ENCODE measurements around the gene UGP2.

UGP2 gene

GRCh38 chr2:63865159-63865799, 23.6 kb downstream of the UGP2 start:
- no peak for DNase-seq (ENCODE audit: low read depth)

DNA sequence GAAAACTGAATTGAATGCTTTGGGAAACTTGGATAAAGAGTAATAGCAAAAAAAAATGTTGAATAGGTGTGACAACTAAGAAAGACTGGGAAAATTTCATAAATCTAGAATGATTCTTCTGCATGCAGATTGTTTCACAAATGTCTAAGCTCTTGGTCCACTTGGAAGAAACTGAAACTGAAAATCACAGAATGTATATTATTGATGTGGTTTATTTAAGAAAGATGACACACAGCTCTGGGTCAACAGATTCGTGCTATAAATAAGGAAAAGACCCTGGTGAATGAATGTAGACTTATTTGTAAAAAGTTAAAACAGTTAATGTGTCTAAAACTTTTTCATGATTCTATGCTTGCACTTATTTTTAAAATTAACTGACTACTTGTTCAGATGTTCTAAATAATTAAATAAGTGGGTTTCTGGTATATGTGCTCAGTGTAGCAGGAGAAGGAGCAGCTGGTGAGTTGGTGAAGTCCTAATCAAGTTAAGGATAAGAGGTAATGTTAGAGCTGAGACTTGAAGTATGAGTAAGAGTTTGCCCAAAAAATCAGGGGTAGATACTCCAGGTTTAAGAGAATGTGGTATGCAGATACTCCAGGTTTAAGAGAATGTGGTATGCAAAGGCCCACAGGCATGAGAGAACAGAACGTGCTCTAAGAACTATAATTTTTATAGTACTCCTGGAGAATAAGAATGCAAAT, 24.5 kb downstream of the UGP2 start:
- no peak for DNase-seq (ENCODE audit: low read depth)

- no peak for DNase-seq (ENCODE audit: low read depth)
Measured at GRCh38 chr2:63870679-63871078, 29.0 kb downstream of the UGP2 start.

DNA sequence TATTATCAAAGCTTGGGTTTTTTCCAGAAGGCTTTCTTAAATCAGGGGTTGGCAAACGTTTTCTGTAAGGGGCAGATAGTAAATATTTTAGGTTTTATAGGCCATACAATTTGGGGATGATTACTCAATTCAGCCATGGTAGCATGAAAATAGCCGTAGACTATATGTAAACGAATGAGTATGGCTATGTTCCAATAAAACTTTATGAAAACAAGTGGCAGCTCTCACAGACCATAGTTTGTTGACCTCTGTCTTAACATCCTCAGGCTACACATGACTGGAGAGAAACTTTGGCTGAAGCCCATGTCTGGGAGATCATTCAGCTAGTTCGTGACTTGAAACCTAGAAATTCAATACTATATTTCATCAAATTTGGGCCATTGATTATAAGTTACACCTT, 30.2 kb downstream of the UGP2 start:
- DNase-seq (ENCODE audit: low read depth): no peak

- DNase-seq (ENCODE audit: low read depth): no peak
Measured at GRCh38 chr2:63872571-63873328, 31.1 kb downstream of the UGP2 start.

DNA sequence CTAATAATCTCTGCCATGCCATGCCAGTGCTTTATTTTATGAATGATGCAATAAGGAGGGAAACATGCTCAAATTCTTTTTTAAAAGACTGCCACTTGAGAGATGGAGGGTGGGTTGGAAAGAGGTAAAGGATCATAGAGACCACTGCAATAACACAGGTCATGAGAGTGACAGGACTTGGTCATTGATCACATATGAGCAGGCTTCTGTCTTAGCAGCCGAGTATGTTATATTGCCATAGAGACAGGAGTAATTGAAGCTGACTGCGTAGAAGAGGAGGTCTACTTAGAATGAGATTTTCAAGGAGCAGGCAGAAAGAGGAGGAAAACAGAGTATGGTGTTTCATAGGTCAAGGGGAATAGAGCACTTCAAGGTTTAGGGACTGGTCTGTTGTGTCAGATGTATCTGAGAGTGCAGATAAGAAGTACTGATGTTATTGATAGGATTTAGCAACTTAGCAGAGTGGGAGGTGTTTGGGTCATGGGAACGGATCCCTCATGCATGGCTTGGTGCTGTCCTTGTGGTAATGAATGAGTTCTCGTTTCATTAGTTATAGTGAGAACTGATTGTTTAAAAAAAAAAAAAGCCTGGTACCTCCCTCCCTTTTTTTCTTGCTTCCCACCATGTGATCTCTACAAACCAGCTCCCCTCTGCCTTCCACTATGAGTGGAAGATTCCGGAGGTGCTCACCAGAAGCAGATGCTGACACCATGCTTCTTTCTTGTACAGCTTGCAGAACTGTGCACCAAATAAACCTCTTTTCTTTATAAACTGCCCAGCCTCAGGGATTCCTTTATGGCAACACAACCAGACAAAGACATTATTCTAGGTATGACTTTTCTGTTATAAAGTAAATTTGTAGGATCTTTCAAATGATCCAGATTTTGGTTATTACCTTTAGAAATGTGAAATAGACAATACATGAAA, 32.8 kb downstream of the UGP2 start:
- no peak for DNase-seq (ENCODE audit: low read depth)

DNA sequence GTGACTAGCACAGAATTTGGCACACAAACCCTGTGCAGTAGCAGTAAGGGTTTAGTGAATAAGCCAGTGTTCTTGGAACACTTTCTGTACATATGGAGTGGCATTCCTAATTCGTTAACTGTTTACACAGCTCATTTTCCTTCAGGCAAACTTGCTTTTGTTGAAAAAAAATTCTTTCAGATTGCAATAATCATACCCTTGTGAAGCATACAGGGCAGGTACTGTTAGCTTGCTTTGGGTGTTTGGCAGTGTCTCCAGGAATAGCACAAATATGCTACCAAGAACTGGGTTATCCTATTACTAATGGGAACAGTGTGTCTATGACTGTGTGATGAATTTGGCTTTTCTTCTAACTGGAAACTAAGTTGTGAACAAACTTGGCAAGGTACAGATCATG, 33.4 kb downstream of the UGP2 start:
- no peak for DNase-seq (ENCODE audit: low read depth)

- no peak for DNase-seq (ENCODE audit: low read depth)
Measured at GRCh38 chr2:63875559-63876245, 34.0 kb downstream of the UGP2 start.

DNA sequence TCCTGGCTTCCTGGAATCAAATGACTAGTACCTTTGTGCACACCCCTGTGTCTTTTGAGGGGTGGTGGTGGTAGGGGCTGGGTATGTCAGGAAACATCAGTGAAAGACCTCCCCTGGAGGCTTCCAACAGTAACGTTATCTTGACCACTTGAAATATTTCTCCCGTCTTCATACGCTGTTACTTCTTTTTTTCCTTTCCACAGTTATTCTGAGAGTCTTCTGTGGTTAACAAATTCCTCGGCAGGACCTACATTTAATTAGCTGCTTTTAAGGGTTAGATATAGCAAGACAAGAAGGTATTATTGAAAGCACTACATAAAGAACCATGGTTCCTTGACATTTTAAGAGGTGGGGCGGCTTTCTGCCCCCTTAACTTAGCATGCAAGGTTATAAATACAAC, 34.6 kb downstream of the UGP2 start:
- DNase-seq (ENCODE audit: low read depth): no peak

DNA sequence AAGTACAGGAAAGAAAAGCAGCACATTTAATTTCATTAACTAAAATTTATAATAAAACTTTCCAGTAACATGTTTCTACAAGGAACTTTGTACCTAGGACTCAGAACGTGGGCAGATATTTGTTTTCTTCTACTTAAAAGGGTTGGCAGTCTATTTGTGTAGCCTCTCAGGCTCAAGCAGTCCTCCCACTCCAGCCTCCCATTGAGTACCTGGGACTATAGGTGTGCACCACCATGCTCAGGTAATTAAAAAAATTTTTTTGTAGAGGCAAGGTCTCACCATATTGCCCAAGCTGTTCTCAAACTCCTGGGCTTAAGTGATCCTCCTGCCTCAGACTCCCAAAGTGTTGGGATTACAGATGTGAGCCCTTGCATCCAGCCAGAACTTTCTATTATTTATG, 36.8 kb downstream of the UGP2 start:
- DNase-seq (ENCODE audit: low read depth): no peak

DNA sequence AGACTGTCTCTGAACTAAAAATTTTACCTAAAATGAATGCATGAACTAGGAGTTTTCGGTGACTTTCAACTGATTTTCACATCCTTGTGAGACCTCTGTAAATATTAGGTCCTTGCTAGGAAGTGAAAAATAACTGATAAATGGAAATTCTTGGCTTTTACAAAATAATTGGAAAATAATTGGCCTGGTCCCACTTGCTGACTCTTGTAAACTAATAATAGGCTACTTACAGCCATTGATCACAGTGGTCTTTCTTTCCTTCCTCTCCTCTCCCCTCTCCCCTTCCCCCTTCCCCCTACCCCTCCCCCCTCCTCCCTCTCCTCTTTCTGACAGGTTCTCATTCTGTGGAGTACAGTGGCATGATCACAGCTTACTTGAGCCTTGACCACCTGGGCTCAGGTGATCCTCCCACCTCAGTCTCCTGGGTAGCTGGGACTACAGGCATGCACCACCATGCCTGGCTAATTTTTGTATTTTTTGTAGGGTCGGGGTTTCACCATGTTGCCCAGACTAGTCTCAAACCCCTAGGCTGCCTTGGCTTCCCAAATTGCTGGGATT, 38.3 kb downstream of the UGP2 start:
- DNase-seq (ENCODE audit: low read depth): no peak

- no peak for DNase-seq (ENCODE audit: low read depth)
Measured at GRCh38 chr2:63880625-63881024, 38.9 kb downstream of the UGP2 start.

DNA sequence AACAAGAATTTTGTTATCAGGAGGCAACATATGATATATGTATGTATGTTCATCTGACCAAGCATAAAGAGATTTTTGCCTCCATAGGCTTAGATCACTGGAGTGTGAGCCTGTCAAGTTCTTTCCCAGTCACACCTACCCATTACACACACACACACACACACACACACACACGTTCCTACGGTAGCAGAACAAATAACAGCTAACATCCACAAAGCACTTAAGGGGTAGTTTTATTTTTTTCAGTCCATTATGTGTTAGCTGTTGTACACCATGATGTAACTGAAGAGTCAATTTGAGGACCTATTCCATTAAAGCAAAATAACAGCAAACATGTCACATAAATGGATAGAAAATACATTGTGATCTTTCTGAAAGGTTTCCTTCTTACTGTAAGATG, 39.5 kb downstream of the UGP2 start:
- DNase-seq (ENCODE audit: low read depth): no peak

GRCh38 chr2:63882395-63883105, 40.9 kb downstream of the UGP2 start:
- DNase-seq (ENCODE audit: low read depth): no peak

DNA sequence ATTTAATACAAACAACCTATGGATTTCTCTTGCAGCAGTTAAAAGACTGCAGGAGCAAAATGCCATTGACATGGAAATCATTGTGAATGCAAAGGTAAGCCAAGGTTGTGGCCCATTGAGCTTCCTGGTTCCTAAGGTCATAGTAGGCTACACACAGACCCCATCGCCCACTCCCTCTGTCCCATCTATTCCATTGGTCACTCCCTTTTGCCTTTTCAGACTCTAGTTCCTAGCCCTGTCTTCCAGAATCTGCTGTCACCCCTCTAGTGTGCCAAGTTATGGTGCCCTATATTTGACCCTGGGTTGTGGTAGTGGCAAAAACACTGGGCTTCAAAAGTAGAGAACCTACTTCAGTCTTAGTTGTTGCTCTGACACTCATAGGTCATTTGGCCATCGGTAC, 44.7 kb downstream of the UGP2 start:
- no peak for DNase-seq (ENCODE audit: low read depth)

DNA sequence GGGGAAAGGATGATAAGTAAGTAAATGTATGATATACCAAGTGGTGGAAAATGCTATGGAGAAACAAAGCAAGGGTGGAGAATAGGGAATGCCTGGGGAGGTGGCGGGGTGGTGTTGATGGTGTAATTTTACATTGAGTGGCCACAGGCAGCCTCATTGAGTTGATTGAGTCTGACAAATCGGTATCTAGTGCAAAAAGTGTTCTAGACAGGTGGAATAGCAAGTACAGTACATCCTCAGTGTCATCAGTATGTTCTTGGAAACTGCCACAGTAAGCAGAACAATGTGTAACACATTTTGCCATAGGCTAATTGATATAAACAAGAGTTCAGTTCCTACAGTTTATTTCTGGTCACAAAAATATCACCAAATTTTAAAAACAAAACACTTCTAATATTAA, 46.4 kb downstream of the UGP2 start:
- DNase-seq (ENCODE audit: low read depth): no peak

DNA sequence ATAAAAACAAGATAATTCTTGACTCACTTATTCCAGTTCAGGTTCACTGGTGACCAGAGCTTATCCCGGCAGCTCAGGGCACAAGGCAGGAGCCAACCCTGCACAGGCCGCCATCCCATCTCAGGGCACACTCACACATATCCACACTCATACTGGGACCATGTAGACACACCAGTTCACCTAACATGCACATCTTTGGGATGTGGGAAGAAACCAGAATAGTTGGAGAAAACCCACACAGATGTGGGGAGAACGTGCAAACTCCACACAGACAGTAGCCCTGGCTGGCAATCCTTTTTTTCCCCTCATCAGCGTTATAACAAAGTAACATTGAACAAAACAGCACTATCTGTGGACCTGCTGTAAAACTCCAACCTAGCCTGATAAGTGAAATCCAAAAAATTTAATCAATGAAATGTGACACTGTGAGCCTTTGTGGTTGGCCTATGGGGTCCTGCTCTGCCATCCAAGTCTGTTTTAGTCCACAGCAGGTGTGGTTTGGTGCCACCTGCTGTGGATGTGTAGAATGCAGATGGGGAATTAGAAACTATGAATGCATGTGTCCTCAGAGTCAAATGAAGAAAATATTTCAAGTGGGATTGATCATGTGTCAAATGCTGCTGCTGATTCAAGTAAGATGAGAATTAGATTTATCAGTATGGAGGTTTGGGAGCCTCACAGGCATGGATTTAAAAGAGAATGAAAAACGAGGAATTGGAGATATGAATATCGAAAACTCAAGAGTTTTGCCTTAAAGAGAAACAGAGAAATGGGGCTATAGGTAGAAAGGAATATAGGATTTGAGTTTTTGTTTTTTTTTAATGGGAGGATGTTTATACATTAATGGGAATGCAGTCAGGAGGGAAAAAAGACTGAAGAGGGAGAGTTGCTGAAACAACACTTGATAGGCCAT, 47.0 kb downstream of the UGP2 start:
- peak; percentile 9 for DNase-seq (ENCODE audit: low read depth)

GRCh38 chr2:63890678-63891077, 49.0 kb downstream of the UGP2 start:
- no peak for DNase-seq (ENCODE audit: low read depth)

GRCh38 chr2:63891488-63892030, 49.9 kb downstream of the UGP2 start:
- DNase-seq (ENCODE audit: low read depth): no peak
